Fibroblast of the aortic adventitia (primary cell): ENCODE measurements around the gene KLHL7. TPM values are rescaled to one million over a fixed set of nuclear protein-coding genes. Genes with fewer than 3 reads are reported as not detected.

Source experiments
- DNase-seq: peaks from one replicate; pipeline ENCODE4 v3.0.0-alpha.2; 2010; ENCODE audit warnings: low read depth
- H3K4me3 ChIP-seq: 2 replicates; pipeline ENCODE4 v1.5.1; 2011; ENCODE audit warnings: low read depth, mild to moderate bottlenecking, control low read depth, low read length, moderate library complexity
- total RNA-seq: library from RNA; depleted of rRNA; stranded (reverse); fragments of >200 nt; gene quantifications from 2 replicates; pipeline ENCODE4 v1.2.3, GENCODE V29; 2012; ENCODE audit warnings: low replicate concordance
- TF ChIP-seq, protein P1 (sequence below): IDR thresholded peaks from 2 replicates; pipeline ENCODE4 v1.5.1; 2011; ENCODE audit warnings: mild to moderate bottlenecking, low read length, control low read depth, inconsistent platforms; ENCODE audit not compliant: insufficient read depth

KLHL7 gene
- total RNA-seq, 1 donor, result 28.5 TPM

DNA sequence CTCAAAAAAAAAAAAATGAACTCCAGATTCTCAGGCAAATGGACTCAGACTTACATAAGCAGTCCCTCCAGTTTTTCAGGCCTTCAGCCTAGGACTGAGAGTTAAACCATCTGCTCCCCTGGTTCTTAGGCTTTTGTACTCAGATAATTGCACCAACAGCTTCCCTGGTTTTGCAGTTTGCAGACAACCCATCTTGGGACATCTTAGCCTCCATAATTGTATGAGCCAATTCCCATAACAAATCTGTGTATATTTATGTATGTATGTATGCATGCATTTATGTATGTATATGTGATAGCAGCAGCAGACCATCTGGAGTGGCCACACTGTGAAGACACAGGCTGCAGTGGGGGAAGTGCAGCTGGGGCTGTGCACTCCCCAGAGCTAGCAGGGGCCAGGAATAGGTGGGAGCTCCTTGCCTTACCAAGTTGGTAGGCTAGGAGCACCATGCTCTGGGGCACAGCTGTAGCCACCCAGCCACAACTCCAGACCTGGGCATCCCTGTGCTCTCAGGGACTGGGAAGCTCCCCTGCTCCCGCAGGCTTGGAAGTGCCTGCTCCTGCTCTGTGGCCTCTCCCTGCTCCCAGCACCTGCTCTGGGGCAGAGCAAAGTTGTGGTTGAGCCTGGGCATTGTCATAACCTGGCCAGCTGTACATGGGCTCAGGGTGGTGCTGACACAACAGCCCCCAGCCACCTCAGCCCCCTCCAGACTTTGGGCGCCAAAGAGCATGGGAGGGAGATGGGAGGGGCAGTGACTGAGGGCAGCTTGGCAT is 8.9 kb upstream of the KLHL7 start:
- TF ChIP-seq, protein P1, sequence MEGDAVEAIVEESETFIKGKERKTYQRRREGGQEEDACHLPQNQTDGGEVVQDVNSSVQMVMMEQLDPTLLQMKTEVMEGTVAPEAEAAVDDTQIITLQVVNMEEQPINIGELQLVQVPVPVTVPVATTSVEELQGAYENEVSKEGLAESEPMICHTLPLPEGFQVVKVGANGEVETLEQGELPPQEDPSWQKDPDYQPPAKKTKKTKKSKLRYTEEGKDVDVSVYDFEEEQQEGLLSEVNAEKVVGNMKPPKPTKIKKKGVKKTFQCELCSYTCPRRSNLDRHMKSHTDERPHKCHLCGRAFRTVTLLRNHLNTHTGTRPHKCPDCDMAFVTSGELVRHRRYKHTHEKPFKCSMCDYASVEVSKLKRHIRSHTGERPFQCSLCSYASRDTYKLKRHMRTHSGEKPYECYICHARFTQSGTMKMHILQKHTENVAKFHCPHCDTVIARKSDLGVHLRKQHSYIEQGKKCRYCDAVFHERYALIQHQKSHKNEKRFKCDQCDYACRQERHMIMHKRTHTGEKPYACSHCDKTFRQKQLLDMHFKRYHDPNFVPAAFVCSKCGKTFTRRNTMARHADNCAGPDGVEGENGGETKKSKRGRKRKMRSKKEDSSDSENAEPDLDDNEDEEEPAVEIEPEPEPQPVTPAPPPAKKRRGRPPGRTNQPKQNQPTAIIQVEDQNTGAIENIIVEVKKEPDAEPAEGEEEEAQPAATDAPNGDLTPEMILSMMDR, result no peak
- DNase-seq, result no peak

DNA sequence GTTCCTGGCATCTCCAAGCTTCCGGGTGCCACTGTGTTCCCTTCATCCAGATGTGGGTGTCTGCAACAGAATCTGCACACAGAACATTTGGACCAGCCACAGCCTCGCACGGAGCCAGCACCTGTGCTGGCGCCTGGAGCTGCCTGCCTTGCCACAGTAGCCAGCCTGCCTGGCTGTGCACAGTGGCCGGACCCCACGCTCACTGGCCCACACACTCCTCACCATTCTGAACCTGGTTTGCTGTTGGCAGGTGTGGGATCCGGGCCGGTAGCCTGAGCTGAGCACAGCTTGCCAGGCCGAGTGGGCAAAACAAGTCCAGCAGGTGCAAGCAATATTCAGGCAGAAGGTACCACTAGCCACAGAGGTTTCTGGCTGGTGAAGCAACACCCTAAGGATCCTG is 7.6 kb upstream of the KLHL7 start:
- no peak overlapping the region for H3K4me3 ChIP-seq
- TF ChIP-seq, protein P1, result no peak
- no peak for DNase-seq

More for the DNA sequence above, 8.9 kb upstream of the KLHL7 start:
- H3K4me3 ChIP-seq, result no peak overlapping the region

DNA sequence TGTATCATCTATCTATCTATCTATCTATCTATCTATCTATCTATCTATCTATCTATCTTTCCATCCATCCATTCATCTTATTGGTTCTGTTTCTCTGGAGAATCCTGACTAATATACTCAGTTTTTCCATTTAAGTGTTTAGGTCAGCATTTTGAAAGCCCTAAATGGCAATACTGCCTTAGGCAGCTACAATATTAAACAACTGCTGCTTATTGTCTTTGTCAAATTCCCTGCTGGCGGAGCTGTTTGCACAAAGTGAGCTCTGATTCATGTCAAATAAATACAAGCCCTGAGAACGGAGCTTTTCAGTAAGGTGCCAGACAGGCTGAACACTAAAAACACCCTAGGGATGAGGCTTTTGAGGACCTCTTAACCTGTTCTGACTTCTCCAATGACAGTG is 7.1 kb upstream of the KLHL7 start:
- TF ChIP-seq, protein P1, result no peak
- H3K4me3 ChIP-seq, result no peak overlapping the region
- DNase-seq, result no peak

DNA sequence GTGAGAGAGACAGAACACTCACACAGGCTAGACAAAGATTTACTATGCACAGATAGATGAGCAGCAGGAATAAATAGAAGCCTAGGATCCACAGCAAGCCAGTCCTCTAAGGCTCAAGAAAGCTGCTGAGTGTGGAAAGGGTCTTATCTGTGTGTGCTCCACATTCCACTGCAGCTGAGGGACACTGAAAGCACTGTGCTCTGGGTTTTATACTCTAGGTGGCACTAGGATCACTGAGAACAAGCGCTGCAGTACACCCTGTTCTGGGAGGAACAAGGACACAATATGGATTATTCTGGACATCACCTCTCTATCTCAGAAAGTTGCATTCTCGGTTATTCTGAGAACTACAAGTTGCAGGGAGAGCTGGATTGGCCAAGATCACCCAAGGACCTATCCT is 4.9 kb upstream of the KLHL7 start:
- no peak for DNase-seq
- TF ChIP-seq, protein P1, result no peak
- H3K4me3 ChIP-seq, result no peak overlapping the region

DNA sequence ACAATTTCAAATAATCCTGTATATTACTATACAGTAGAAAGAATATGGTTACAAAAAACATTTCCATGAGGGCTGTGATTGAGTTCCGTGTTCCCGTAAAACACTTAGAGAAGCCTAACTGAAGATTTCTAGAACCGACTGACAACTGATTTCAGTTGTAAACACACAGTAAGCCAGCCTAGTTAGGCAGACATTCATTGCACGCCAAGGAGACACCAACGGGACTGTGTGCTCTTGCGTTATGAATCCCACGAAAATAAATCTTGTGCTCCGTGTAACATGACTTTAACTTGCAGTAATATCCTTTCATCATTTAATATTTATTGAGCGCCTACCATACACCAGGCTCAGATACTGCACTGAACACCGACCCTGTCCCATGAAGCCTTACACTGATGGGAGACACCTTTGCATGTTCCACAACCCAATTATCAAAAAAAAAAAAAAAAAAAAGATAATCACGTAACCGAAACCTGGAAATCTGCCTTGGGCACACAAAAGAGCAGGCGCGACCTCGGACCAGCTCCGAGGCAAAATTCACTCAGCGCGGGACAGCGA is 420 bp upstream of the KLHL7 start:
- DNase-seq, result no peak
- H3K4me3 ChIP-seq, result peak overlapping the region; percentile 86
- TF ChIP-seq, protein P1, result no peak

DNA sequence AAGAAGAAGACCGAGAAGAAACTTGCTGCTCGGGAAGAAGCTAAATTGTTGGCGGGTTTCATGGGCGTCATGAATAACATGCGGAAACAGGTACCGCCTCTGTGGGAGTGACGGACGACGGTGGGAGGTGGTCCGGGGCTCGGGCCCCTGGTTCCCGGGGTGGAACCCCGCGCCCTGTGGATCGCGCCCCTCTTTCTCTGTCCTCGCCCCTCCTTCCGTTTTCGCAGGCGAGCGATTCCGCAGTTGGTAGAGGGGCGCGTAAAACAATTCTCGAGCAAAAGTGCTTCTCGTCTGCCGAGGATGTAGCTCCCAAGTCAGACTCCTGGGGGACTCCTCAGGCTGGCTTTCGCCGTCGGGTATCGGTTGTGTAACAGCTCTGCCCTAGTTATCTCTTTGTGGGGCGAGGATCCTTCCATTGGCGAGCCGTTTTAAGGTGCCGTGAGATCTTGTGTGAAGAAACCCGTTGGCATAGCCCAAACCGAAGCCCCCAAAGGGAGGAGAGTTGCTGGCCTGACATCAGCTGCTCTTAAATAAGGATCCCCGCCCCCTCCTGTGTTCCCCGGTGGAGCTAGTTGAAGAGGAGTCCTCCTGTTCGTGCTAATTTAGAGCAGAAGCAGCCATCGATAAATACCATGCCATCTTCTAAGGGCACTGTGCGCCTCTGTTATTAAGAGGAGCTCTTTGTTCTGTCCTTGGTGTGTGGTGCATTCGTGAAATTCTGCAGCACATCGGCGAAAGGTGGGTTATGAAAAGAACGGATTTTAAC is 655 bp downstream of the KLHL7 start:
- DNase-seq, result peak; percentile 48

More for the DNA sequence above, 655 bp downstream of the KLHL7 start:
- H3K4me3 ChIP-seq, result peak overlapping the region; percentile 86
- TF ChIP-seq, protein P1, result peak; percentile 42
